SJCRH30 (cell line): ENCODE measurements around the gene IL20. TPM values are rescaled to one million over a fixed set of nuclear protein-coding genes. Genes with fewer than 3 reads are reported as not detected.
"Not testable (repeated sequence)": the region's sequence is repeated elsewhere in the genome, so short reads cannot be mapped to it uniquely, and the experiment has no call there.

ENCODE experiments used
- DNase-seq, 2 experiments: peaks; one replicate each; pipeline ENCODE4 v3.0.0-alpha.2; 2015 to 2020
- H3K27ac ChIP-seq: fragments of 250-450 bp; sonication (Bioruptor Pico); 2 replicates; pipeline ENCODE4 v1.5.1; 2020; ENCODE audit warnings: mild to moderate bottlenecking, moderate library complexity
- H3K27me3 ChIP-seq: fragments of 250-450 bp; sonication (Bioruptor Pico); 2 replicates; pipeline ENCODE4 v1.5.1; 2020; ENCODE audit warnings: mild to moderate bottlenecking, moderate library complexity
- H3K36me3 ChIP-seq: fragments of 250-450 bp; sonication (Bioruptor Pico); 2 replicates; pipeline ENCODE4 v1.5.1; 2020; ENCODE audit warnings: mild to moderate bottlenecking, moderate library complexity
- H3K4me1 ChIP-seq: fragments of 250-450 bp; sonication (Bioruptor Pico); 2 replicates; pipeline ENCODE4 v1.5.1; 2020; ENCODE audit warnings: mild to moderate bottlenecking, moderate library complexity
- H3K4me3 ChIP-seq: fragments of 250-450 bp; sonication (Bioruptor Pico); 2 replicates; pipeline ENCODE4 v1.5.1; 2020; ENCODE audit warnings: mild to moderate bottlenecking, moderate library complexity
- H3K9me3 ChIP-seq: fragments of 250-450 bp; sonication (Bioruptor Pico); replicated peaks from 2 replicates; pipeline ENCODE4 v1.5.1; 2020; ENCODE audit warnings: mild to moderate bottlenecking, moderate library complexity
- total RNA-seq: library from RNA; depleted of rRNA; stranded (reverse); fragments of >200 nt; shearing (Covaris generic); gene quantifications from 2 replicates; pipeline ENCODE4 v1.2.3, GENCODE V29; 2014

The IL20 gene
- total RNA-seq, 1 experiment from 2014 or later: not detected

- H3K27me3 ChIP-seq, H3K27ac ChIP-seq, H3K4me1 ChIP-seq, H3K36me3 ChIP-seq, DNase-seq, H3K9me3 ChIP-seq, H3K4me3 ChIP-seq: not testable (repeated sequence)
Observed at GRCh38 chr1:206853696-206854095, 11.7 kb upstream of the IL20 start.

GRCh38 chr1:206854401-206855129 is 10.9 kb upstream of the IL20 start:
- DNase-seq: peak in 1 of 2 experiments; percentile 12
- H3K27me3 ChIP-seq: no peaks in the 10 kb centered on the region; the same call in 1 of the 2 replicates
- H3K4me3 ChIP-seq: no peak overlapping the region
- H3K4me1 ChIP-seq: no peaks in the 10 kb centered on the region
- H3K36me3 ChIP-seq: no peaks in the 10 kb centered on the region
- no peak overlapping the region for H3K27ac ChIP-seq
- no peaks in the 10 kb centered on the region for H3K9me3 ChIP-seq

- no peak for DNase-seq
- H3K36me3 ChIP-seq: no peaks in the 10 kb centered on the region
Observed at GRCh38 chr1:206855859-206856258, 9.6 kb upstream of the IL20 start.

GRCh38 chr1:206856674-206857464 is 8.6 kb upstream of the IL20 start:
- Histone ChIP-seq H3K36me3 (no peaks in the 10 kb centered on the region), H3K9me3 (no peaks in the 10 kb centered on the region), H3K4me3 (no peak overlapping the region), H3K4me1 (no peaks in the 10 kb centered on the region), H3K27ac (no peak overlapping the region), H3K27me3 (peaks cover 4% of the 10 kb centered on the region)
- DNase-seq: peak in 1 of 2 experiments; percentile 6

More at GRCh38 chr1:206855859-206856258, 9.6 kb upstream of the IL20 start:
- Histone ChIP-seq H3K9me3 (no peaks in the 10 kb centered on the region), H3K27ac (no peak overlapping the region), H3K4me1 (no peaks in the 10 kb centered on the region), H3K4me3 (no peak overlapping the region), H3K27me3 (no peaks in the 10 kb centered on the region; the same call in 1 of the 2 replicates)

GRCh38 chr1:206859082-206859521 is 6.3 kb upstream of the IL20 start:
- H3K4me1 ChIP-seq: no peaks in the 10 kb centered on the region
- no peaks in the 10 kb centered on the region for H3K36me3 ChIP-seq
- no peaks in the 10 kb centered on the region for H3K9me3 ChIP-seq
- H3K27ac ChIP-seq: no peak overlapping the region
- H3K27me3 ChIP-seq: peaks cover 4% of the 10 kb centered on the region
- no peak overlapping the region for H3K4me3 ChIP-seq
- DNase-seq: no peak

GRCh38 chr1:206860165-206860564 is 5.3 kb upstream of the IL20 start:
- Histone ChIP-seq H3K9me3 (no peaks in the 10 kb centered on the region), H3K27ac (no peak overlapping the region), H3K27me3 (peaks cover 4% of the 10 kb centered on the region), H3K4me1 (no peaks in the 10 kb centered on the region), H3K4me3 (no peak overlapping the region), H3K36me3 (no peaks in the 10 kb centered on the region)
- DNase-seq: no peak

- Histone ChIP-seq H3K4me3 (no peak overlapping the region), H3K27ac (no peak overlapping the region), H3K36me3 (no peaks in the 10 kb centered on the region), H3K9me3 (no peaks in the 10 kb centered on the region), H3K27me3 (peaks cover 4% of the 10 kb centered on the region), H3K4me1 (no peaks in the 10 kb centered on the region)
- no peak for DNase-seq
Observed at GRCh38 chr1:206863266-206863665, 2.2 kb upstream of the IL20 start.

- Histone ChIP-seq H3K27me3 (peaks cover 3% of the 10 kb centered on the region), H3K4me1 (no peaks in the 10 kb centered on the region), H3K9me3 (no peaks in the 10 kb centered on the region), H3K4me3 (no peak overlapping the region), H3K27ac (no peak overlapping the region), H3K36me3 (no peaks in the 10 kb centered on the region)
- no peak for DNase-seq
Observed at GRCh38 chr1:206866062-206866461, 639 bp downstream of the IL20 start.

GRCh38 chr1:206867239-206867638 is 1.8 kb downstream of the IL20 start:
- DNase-seq: no peak
- H3K27ac ChIP-seq: no peak overlapping the region
- no peak overlapping the region for H3K4me3 ChIP-seq
- no peaks in the 10 kb centered on the region for H3K36me3 ChIP-seq
- H3K9me3 ChIP-seq: no peaks in the 10 kb centered on the region
- H3K4me1 ChIP-seq: no peaks in the 10 kb centered on the region
- no peaks in the 10 kb centered on the region; the same call in 1 of the 2 replicates for H3K27me3 ChIP-seq

- Histone ChIP-seq H3K27me3 (no peaks in the 10 kb centered on the region; the same call in 1 of the 2 replicates), H3K9me3 (no peaks in the 10 kb centered on the region), H3K36me3 (no peaks in the 10 kb centered on the region), H3K4me1 (no peaks in the 10 kb centered on the region), H3K4me3 (no peak overlapping the region), H3K27ac (no peak overlapping the region)
- no peak for DNase-seq
Observed at GRCh38 chr1:206867716-206868115, 2.3 kb downstream of the IL20 start.

GRCh38 chr1:206868264-206868663 is 2.8 kb downstream of the IL20 start:
- no peaks in the 10 kb centered on the region for H3K36me3 ChIP-seq
- H3K27me3 ChIP-seq: no peaks in the 10 kb centered on the region; the same call in 1 of the 2 replicates
- no peaks in the 10 kb centered on the region for H3K9me3 ChIP-seq
- H3K4me1 ChIP-seq: no peaks in the 10 kb centered on the region
- DNase-seq: no peak
- no peak overlapping the region for H3K4me3 ChIP-seq
- H3K27ac ChIP-seq: no peak overlapping the region

- H3K4me3 ChIP-seq: no peak overlapping the region
- no peaks in the 10 kb centered on the region for H3K9me3 ChIP-seq
- no peaks in the 10 kb centered on the region for H3K4me1 ChIP-seq
- no peaks in the 10 kb centered on the region for H3K36me3 ChIP-seq
- DNase-seq: no peak
- H3K27ac ChIP-seq: no peak overlapping the region
- no peaks in the 10 kb centered on the region for H3K27me3 ChIP-seq
Observed at GRCh38 chr1:206872139-206872538, 6.7 kb downstream of the IL20 start.

- Histone ChIP-seq H3K4me1 (no peaks in the 10 kb centered on the region), H3K9me3 (no peaks in the 10 kb centered on the region), H3K36me3 (no peaks in the 10 kb centered on the region), H3K4me3 (no peak overlapping the region), H3K27ac (no peak overlapping the region), H3K27me3 (no peaks in the 10 kb centered on the region)
- DNase-seq: no peak
Observed at GRCh38 chr1:206873603-206874188, 8.3 kb downstream of the IL20 start.

GRCh38 chr1:206875752-206876377 is 10.4 kb downstream of the IL20 start:
- H3K4me1 ChIP-seq: no peaks in the 10 kb centered on the region
- H3K9me3 ChIP-seq: no peaks in the 10 kb centered on the region
- H3K27me3 ChIP-seq: no peaks in the 10 kb centered on the region
- H3K27ac ChIP-seq: no peak overlapping the region
- DNase-seq: no peak
- H3K36me3 ChIP-seq: no peaks in the 10 kb centered on the region
- no peak overlapping the region for H3K4me3 ChIP-seq

- H3K27ac ChIP-seq: no peak overlapping the region
- no peak overlapping the region for H3K4me3 ChIP-seq
- no peak for DNase-seq
- H3K9me3 ChIP-seq: no peaks in the 10 kb centered on the region
- H3K27me3 ChIP-seq: no peaks in the 10 kb centered on the region
- no peaks in the 10 kb centered on the region for H3K36me3 ChIP-seq
- H3K4me1 ChIP-seq: no peaks in the 10 kb centered on the region
Observed at GRCh38 chr1:206878456-206878855, 13.0 kb downstream of the IL20 start.
